ENCODE measurements around the gene PTPRD.

The PTPRD gene

DNA sequence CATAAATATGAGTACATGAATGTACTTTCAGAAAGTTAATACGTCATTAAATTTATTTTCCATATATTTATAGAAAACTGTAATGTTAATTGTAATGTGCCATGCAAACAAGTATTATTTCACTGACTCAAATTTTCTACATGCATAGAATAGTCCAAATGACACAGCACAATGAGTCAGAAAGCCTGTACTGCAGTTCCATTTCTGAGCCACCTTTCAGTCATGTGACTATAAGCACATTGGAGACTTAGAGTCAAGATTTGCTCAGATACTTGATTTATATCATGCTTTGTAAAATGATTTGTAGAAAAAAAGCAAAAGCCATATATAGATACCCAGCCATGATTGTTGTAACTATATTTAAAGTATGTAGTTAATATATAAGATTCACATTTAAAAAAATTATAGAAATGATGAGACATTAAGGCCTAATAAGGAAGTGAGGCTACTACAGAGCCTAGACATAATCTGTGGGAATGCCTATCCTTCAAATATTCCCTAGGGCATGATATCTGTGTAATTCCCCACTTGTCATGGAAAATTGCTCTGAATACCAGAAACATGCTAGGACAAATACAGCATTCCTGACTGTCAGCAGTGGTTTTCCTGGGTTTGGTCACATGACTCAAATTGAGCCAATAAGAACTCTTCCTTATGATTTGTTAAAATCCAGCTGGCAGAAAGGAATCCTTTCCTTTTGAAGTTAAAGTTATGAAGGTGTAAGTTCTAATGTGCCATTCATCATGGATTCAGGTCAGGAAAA is 50.0 kb downstream of the PTPRD start:
- Histone ChIP-seq H3F3A (ENCODE audit: insufficient read depth) (no peaks in the 10 kb centered on the region), H3K4me3 (ENCODE audit: insufficient read depth, low read length, poor library complexity, severe bottlenecking) (no peak overlapping the region), H3K9me3 (ENCODE audit: insufficient read depth, low read length) (no peaks in the 10 kb centered on the region), H2AFZ (ENCODE audit: low read depth, low read length, severe bottlenecking) (no peak overlapping the region), H3K36me3 (ENCODE audit: low read length) (no peaks in the 10 kb centered on the region), H3K27ac (ENCODE audit: low read depth, low read length) (no peak overlapping the region), H4K20me1 (ENCODE audit: low read depth, low read length) (no peaks in the 10 kb centered on the region), H3K79me2 (ENCODE audit: insufficient read depth, low read length) (no peaks in the 10 kb centered on the region), H3K27me3 (ENCODE audit: low read length) (no peaks in the 10 kb centered on the region), H3K9me2 (replicated peaks; ENCODE audit: insufficient read depth, low read length) (no peaks in the 10 kb centered on the region), H3K4me2 (ENCODE audit: low read depth, low read length, poor library complexity, severe bottlenecking) (no peak overlapping the region), H3K9ac (ENCODE audit: low read length) (no peak overlapping the region)
- no peak for TF ChIP-seq EZH2phosphoT487 (conservative IDR thresholded peaks at IDR 0.05; ENCODE audit: low read length)
- TF ChIP-seq, protein P1, sequence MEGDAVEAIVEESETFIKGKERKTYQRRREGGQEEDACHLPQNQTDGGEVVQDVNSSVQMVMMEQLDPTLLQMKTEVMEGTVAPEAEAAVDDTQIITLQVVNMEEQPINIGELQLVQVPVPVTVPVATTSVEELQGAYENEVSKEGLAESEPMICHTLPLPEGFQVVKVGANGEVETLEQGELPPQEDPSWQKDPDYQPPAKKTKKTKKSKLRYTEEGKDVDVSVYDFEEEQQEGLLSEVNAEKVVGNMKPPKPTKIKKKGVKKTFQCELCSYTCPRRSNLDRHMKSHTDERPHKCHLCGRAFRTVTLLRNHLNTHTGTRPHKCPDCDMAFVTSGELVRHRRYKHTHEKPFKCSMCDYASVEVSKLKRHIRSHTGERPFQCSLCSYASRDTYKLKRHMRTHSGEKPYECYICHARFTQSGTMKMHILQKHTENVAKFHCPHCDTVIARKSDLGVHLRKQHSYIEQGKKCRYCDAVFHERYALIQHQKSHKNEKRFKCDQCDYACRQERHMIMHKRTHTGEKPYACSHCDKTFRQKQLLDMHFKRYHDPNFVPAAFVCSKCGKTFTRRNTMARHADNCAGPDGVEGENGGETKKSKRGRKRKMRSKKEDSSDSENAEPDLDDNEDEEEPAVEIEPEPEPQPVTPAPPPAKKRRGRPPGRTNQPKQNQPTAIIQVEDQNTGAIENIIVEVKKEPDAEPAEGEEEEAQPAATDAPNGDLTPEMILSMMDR (IDR thresholded peaks at IDR 0.05; ENCODE audit: insufficient read depth, low read length, poor library complexity, severe bottlenecking), result no peak

DNA sequence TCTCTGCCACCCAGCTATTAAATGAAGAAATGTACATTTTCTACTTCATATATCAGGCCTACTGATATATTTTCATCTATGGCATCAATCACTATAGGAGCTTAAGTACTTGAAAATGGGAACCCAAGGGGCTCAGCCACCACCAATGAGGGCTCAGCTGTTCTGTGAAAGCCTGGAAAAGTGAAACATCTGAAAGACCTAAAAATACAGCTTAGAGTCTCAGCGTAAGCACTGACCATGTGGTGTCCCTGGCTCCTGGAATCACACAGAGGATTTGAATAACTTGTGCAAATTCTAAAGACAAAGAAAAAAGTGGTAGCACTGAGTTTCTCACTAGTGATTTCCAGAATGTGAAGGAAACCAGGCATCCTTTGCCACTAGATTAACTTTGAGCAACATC is 64.5 kb downstream of the PTPRD start:
- TF ChIP-seq EZH2phosphoT487 (conservative IDR thresholded peaks at IDR 0.05; ENCODE audit: low read length), result no peak
- TF ChIP-seq, protein P1 (IDR thresholded peaks at IDR 0.05; ENCODE audit: insufficient read depth, low read length, poor library complexity, severe bottlenecking), result no peak
- Histone ChIP-seq H3K27ac (ENCODE audit: low read depth, low read length) (no peak overlapping the region), H3K27me3 (ENCODE audit: low read length) (no peaks in the 10 kb centered on the region), H3K4me3 (ENCODE audit: insufficient read depth, low read length, poor library complexity, severe bottlenecking) (no peak overlapping the region), H3F3A (ENCODE audit: insufficient read depth) (no peaks in the 10 kb centered on the region), H3K4me2 (ENCODE audit: low read depth, low read length, poor library complexity, severe bottlenecking) (no peak overlapping the region), H2AFZ (ENCODE audit: low read depth, low read length, severe bottlenecking) (no peak overlapping the region), H3K9me2 (replicated peaks; ENCODE audit: insufficient read depth, low read length) (no peaks in the 10 kb centered on the region), H4K20me1 (ENCODE audit: low read depth, low read length) (no peaks in the 10 kb centered on the region), H3K9me3 (ENCODE audit: insufficient read depth, low read length) (no peaks in the 10 kb centered on the region), H3K36me3 (ENCODE audit: low read length) (no peaks in the 10 kb centered on the region), H3K79me2 (ENCODE audit: insufficient read depth, low read length) (no peaks in the 10 kb centered on the region), H3K9ac (ENCODE audit: low read length) (no peak overlapping the region)

DNA sequence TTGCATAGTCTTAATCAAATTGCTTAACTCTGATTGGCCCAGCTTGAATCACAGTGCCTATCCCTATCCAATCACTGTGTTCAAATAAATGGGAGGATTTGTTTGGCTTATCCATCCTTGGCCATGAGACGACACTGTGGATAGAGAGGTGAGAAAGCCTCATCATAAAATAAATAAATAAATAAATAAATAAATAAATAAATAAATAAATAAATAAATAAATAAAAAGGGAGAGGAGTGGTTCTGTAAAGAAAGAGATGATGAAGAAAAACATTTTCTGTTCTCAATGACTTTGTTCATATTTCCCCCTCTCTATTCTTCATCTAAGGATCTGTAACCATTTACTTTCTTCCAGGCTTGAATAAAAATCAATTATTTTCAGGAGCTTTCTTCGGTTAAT is 74.7 kb downstream of the PTPRD start:
- Histone ChIP-seq H3K9me3 (ENCODE audit: insufficient read depth, low read length) (no peaks in the 10 kb centered on the region), H3K9me2 (replicated peaks; ENCODE audit: insufficient read depth, low read length) (no peaks in the 10 kb centered on the region), H3K79me2 (ENCODE audit: insufficient read depth, low read length) (no peaks in the 10 kb centered on the region), H3K27ac (ENCODE audit: low read depth, low read length) (no peak overlapping the region), H3K36me3 (ENCODE audit: low read length) (no peaks in the 10 kb centered on the region), H3K9ac (ENCODE audit: low read length) (no peak overlapping the region), H2AFZ (ENCODE audit: low read depth, low read length, severe bottlenecking) (no peak overlapping the region), H4K20me1 (ENCODE audit: low read depth, low read length) (no peaks in the 10 kb centered on the region), H3K27me3 (ENCODE audit: low read length) (no peaks in the 10 kb centered on the region), H3K4me2 (ENCODE audit: low read depth, low read length, poor library complexity, severe bottlenecking) (no peak overlapping the region), H3K4me3 (ENCODE audit: insufficient read depth, low read length, poor library complexity, severe bottlenecking) (no peak overlapping the region), H3F3A (ENCODE audit: insufficient read depth) (no peaks in the 10 kb centered on the region)
- no peak for TF ChIP-seq EZH2phosphoT487 (conservative IDR thresholded peaks at IDR 0.05; ENCODE audit: low read length)
- TF ChIP-seq, protein P1 (IDR thresholded peaks at IDR 0.05; ENCODE audit: insufficient read depth, low read length, poor library complexity, severe bottlenecking), result no peak
